T follicular helper cell (primary cell): ENCODE results near the gene EDIL3.

Experiments
- DNase-seq: peaks from one replicate; pipeline ENCODE4 v3.0.0-alpha.2; 2020; ENCODE audit warnings: low read depth

Gene EDIL3

GRCh38 chr5:83911367-83911919, 473.2 kb downstream of the EDIL3 start:
- no peak for DNase-seq

- no peak for DNase-seq
These were observed 484.4 kb downstream of the EDIL3 start for GRCh38 chr5:83900306-83900705.

DNA sequence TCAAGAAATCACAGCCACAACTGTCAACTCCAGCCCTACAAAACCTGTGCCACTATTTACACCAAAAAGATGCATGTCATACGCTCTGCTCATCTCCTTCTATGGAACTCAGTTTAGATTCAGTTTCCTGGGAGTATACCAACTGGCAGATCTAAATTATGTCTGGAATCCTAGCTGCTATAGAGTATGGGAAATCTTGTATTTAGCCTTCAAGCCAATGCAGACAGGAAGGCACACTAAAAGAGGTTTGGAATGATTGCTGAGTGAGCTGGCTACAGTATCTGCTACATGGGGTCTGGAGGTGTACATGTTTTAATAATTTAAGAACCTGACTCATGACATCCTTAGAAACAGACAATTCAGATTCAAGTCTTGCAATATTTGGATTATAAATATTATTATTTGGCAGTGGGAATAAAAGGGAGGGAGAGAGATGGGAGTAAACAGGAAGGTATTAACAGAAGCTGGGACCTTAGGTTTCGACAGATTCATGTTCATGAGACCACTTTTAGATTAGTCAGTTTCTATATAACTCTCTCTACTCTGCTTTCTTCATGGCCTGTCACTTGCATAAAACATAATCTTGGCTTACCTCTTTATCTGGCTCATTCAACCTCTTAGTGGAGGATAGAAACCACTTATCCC, 485.2 kb downstream of the EDIL3 start:
- DNase-seq = no peak

DNA sequence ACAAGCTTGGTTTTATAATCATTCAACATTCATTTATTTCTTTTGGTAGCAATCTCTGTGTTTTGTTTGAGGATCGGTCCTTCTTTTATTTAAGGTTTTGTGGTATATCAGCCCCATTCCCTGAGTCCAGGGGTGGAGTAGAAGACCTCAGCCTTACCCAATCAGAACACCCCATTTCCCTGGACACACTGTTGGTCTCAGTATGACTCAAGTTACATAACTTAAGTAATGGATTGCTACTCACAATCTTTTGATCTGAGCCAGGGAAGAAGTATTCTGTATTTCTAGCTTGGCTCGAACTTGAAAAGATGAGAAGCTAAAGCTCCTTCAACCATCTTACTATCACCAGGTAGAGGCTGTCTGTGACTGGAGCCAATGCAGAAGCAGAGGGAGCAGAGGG, 488.8 kb downstream of the EDIL3 start:
- no peak for DNase-seq

- no peak for DNase-seq
These were observed 493.4 kb downstream of the EDIL3 start for GRCh38 chr5:83891261-83891660.
